Activated naive CD4-positive, alpha-beta T cell treated with anti-CD3 and anti-CD28 coated beads, Interleukin-2, amount 10 ng/mL, durations not matched to agents 7 days and 5 days (primary cell): Measurements from ENCODE around the gene ZGLP1.
A peak's percentile ranks its signal among the peaks of the same experiment; 100 is the strongest.
"Not testable (repeated sequence)": the region's sequence is repeated elsewhere in the genome, so short reads cannot be mapped to it uniquely, and the experiment has no call there.

Experiments
- CTCF ChIA-PET: fragments of 350-600 bp; sonication (Branson Sonifier 250); formaldehyde crosslinking; loops from one replicate; lab custom pipeline; 2021; ENCODE audit warnings: antibody characterized with exemption; lab: Charles Lee
- DNase-seq: peaks from one replicate; pipeline ENCODE4 v3.0.0-alpha.2; 2020
- H3K27ac Mint-ChIP-seq: one replicate; pipeline ENCODE4 v1.8.0; 2021; ENCODE audit warnings: mild to moderate bottlenecking, moderate library complexity, mixed read lengths
- H3K27me3 Mint-ChIP-seq: one replicate; pipeline ENCODE4 v1.8.0; 2021; ENCODE audit warnings: mild to moderate bottlenecking, mixed read lengths
- H3K36me3 Mint-ChIP-seq: one replicate; pipeline ENCODE4 v1.8.0; 2021; ENCODE audit warnings: mixed read lengths
- H3K4me1 Mint-ChIP-seq: one replicate; pipeline ENCODE4 v1.8.0; 2021; ENCODE audit warnings: mixed read lengths
- H3K4me3 Mint-ChIP-seq: one replicate; pipeline ENCODE4 v1.8.0; 2021; ENCODE audit warnings: mild to moderate bottlenecking, moderate library complexity, mixed read lengths
- H3K9me3 Mint-ChIP-seq: one replicate; pipeline ENCODE4 v1.8.0; 2021; ENCODE audit warnings: mixed read lengths

ZGLP1 gene

GRCh38 chr19:10309423-10309822 is at the start of gene ZGLP1:
Gene ZGLP1 (minus strand): TSS chr19:10309815.
- no peak for DNase-seq
- Mint-ChIP-seq H3K4me1 (peaks cover 4% of the 10 kb centered on the region), H3K36me3 (no peaks in the 10 kb centered on the region), H3K9me3 (no peaks in the 10 kb centered on the region), H3K27me3 (no peaks in the 10 kb centered on the region), H3K4me3 (no peak within 1 kb of the TSS), H3K27ac (no peak within 1 kb of the TSS)
- CTCF ChIA-PET = no interaction called here

- Mint-ChIP-seq H3K4me1 (no peaks in the 10 kb centered on the region), H3K4me3 (no peak overlapping the region), H3K36me3 (peaks cover 47% of the 10 kb centered on the region), H3K27me3 (no peaks in the 10 kb centered on the region), H3K9me3 (no peaks in the 10 kb centered on the region), H3K27ac (peak overlapping the region; percentile 45)
- CTCF ChIA-PET = interaction anchor here (1.0 kb wide), 1 partner anchor 32 kb away, joined by 3 read pairs; no protein-coding TSS in a partner anchor
- DNase-seq = no peak
These were observed 46.8 kb upstream of the ZGLP1 start for GRCh38 chr19:10356431-10356830.

DNA sequence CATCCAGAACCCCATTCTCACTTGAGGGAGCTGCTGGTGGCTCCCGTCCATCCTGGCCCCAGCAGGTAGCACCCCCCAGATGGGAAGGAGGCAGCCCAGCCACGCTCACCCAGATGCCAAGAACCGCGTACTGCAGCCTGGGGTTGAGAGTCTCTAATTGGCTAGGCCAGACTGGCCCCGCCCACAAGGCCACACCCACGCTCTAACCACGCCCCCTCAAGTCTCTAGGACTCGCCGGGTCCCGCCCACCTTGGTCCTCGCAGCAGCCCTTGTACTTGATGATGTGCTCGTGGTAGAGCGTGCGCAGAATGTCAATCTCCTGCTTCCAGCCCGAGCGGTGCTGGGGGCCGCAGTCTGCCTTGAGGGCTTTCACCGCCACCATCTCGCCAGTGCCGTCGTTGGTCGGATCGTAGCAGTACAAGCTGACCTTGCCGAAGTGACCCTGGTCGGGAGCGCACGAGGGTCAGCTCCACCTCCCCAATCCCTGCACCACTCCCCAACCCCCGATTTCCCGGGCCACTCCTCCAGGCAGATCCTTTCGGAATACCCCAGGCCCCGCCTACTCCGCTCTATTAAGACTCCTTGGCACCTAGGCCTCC is 44.3 kb upstream of the ZGLP1 start:
- Mint-ChIP-seq H3K27me3 (no peaks in the 10 kb centered on the region), H3K4me3 (no peak overlapping the region)

GRCh38 chr19:10352764-10353671 is 43.4 kb upstream of the ZGLP1 start:
- CTCF ChIA-PET = no interaction called here
- no peaks in the 10 kb centered on the region for H3K9me3 Mint-ChIP-seq
- no peak overlapping the region for H3K27ac Mint-ChIP-seq
- H3K36me3 Mint-ChIP-seq = peaks cover 37% of the 10 kb centered on the region
- no peak for DNase-seq
- H3K4me3 Mint-ChIP-seq = no peak overlapping the region
- no peaks in the 10 kb centered on the region for H3K4me1 Mint-ChIP-seq
- H3K27me3 Mint-ChIP-seq = no peaks in the 10 kb centered on the region

More for the DNA sequence above, 44.3 kb upstream of the ZGLP1 start:
- H3K4me1 Mint-ChIP-seq = no peaks in the 10 kb centered on the region
- no peak overlapping the region for H3K27ac Mint-ChIP-seq
- peak; percentile 55 for DNase-seq
- H3K9me3 Mint-ChIP-seq = no peaks in the 10 kb centered on the region
- peaks cover 37% of the 10 kb centered on the region for H3K36me3 Mint-ChIP-seq
- CTCF ChIA-PET = no interaction called here

DNA sequence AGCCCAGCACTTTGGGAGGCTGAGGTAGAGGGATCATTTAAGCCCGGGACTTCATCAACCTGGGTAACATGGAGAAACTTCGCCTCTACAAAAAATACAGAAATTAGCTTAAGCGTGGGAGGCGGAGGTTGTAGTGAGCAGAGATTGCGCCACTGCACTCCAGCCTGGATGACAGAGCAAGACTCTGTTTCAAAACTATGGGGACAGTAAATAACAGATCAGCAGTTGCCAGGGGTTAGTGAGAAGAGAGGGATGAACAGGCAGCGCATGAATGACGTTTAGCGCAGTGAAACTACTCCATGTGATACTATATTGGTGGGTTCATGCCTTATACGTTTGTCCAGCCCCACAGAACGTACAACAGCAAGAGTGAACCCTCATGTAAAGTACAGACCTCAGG is 36.9 kb upstream of the ZGLP1 start:
- DNase-seq = no peak
- peaks cover 5% of the 10 kb centered on the region for H3K36me3 Mint-ChIP-seq

DNA sequence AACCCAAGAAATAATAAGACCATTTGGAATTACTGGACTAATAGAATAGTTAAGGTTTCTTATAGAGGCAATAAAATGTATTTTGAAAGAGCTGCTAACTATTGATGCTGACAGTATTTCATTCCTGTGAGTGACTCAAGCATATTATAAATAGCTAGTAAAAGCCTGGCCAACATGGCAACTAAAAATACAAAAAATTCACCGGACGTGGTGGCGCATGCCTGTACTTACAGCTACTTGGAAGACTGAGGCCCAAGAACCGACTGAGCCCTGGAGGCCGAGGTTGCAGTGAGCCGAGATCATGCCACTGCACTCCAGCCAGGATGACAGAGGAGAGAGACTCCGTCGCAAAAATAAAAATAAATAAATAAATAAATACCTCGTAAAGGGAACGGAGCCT is 35.2 kb upstream of the ZGLP1 start:
- Mint-ChIP-seq H3K27me3 (no peaks in the 10 kb centered on the region), H3K27ac (no peak overlapping the region), H3K4me1 (peaks cover 9% of the 10 kb centered on the region), H3K36me3 (no peaks in the 10 kb centered on the region), H3K4me3 (no peak overlapping the region), H3K9me3 (no peaks in the 10 kb centered on the region)
- CTCF ChIA-PET = interaction anchor here (0.6 to 1.4 kb wide), 2 partner anchors 12 to 24 kb away, joined by 3 read pairs; partner anchors contain the start of gene RAVER1
- no peak for DNase-seq

More for the DNA sequence above, 36.9 kb upstream of the ZGLP1 start:
- no peaks in the 10 kb centered on the region for H3K4me1 Mint-ChIP-seq
- CTCF ChIA-PET = no interaction called here
- H3K4me3 Mint-ChIP-seq = no peak overlapping the region
- H3K27me3 Mint-ChIP-seq = no peaks in the 10 kb centered on the region
- H3K9me3 Mint-ChIP-seq = no peaks in the 10 kb centered on the region
- H3K27ac Mint-ChIP-seq = no peak overlapping the region

GRCh38 chr19:10343495-10343894 is 33.9 kb upstream of the ZGLP1 start:
- DNase-seq = no peak
- no peak overlapping the region for H3K4me3 Mint-ChIP-seq
- H3K9me3 Mint-ChIP-seq = no peaks in the 10 kb centered on the region
- H3K27ac Mint-ChIP-seq = no peak overlapping the region
- CTCF ChIA-PET = interaction anchor here (0.6 kb wide), 1 partner anchor 73 kb away, joined by 3 read pairs; the partner anchor contains the start of gene ICAM1
- peaks cover 22% of the 10 kb centered on the region for H3K4me1 Mint-ChIP-seq
- H3K27me3 Mint-ChIP-seq = no peaks in the 10 kb centered on the region
- peaks cover 6% of the 10 kb centered on the region for H3K36me3 Mint-ChIP-seq

- CTCF ChIA-PET = interaction anchor here (0.5 to 0.8 kb wide), 2 partner anchors 9 to 42 kb away, joined by 3 read pairs; no protein-coding TSS in a partner anchor
- H3K27me3 Mint-ChIP-seq = no peaks in the 10 kb centered on the region
These were observed 30.4 kb upstream of the ZGLP1 start for GRCh38 chr19:10339977-10340376.

DNA sequence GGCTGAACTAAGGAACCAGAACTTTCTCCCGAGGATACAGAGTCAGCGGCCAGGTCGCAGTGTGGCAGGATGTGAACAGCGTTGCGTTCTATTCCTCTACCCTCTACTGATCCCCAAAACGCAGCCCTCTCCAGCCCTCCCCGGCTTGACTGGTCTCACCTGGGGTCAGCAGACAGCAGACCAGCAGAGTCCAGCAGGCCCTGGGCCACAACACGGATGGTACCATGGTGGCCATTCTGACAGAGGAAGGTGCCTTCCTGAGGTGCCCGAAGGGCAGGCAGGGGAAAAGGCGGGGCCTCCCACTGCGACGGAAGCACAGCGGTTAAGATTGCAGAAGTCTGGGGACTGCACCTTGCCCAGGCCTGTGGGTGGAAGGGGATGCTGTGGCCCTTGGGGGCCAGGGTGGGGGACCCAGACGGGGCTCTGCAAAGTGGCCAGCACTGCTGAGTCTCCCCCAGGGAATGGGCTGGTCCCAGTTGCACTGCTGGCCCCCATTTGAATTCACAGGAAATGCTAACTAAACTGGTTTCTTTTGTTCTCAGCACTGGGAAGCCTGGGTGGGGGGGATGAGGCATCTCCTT is 29.9 kb upstream of the ZGLP1 start, which contains the start of gene ICAM3:
Gene ICAM3, minus strand, starts transcription at position 245 of the 581 bp plus-strand sequence. Its CDS starts 10 bp downstream, at position 235.
- CTCF ChIA-PET = no interaction called here

More at GRCh38 chr19:10339977-10340376, 30.4 kb upstream of the ZGLP1 start:
- Mint-ChIP-seq H3K9me3 (no peaks in the 10 kb centered on the region), H3K27ac (peak overlapping the region; percentile 91), H3K4me1 (peaks cover 39% of the 10 kb centered on the region), H3K4me3 (peak overlapping the region; percentile 98), H3K36me3 (peaks cover 19% of the 10 kb centered on the region)
- DNase-seq = no peak

GRCh38 chr19:10338940-10339339 is 29.3 kb upstream of the ZGLP1 start:
- Mint-ChIP-seq H3K4me3 (peak overlapping the region; percentile 98), H3K27ac (peak overlapping the region; percentile 91)
- CTCF ChIA-PET = no interaction called here

More for the DNA sequence above, 29.9 kb upstream of the ZGLP1 start, which contains the start of gene ICAM3:
- peaks cover 23% of the 10 kb centered on the region for H3K36me3 Mint-ChIP-seq
- peaks cover 43% of the 10 kb centered on the region for H3K4me1 Mint-ChIP-seq
- no peaks in the 10 kb centered on the region for H3K27me3 Mint-ChIP-seq
- no peaks in the 10 kb centered on the region for H3K9me3 Mint-ChIP-seq
- H3K4me3 Mint-ChIP-seq = peak within 1 kb of the TSS; percentile 98
- peak; percentile 80 for DNase-seq
- peak within 1 kb of the TSS; percentile 91 for H3K27ac Mint-ChIP-seq

DNA sequence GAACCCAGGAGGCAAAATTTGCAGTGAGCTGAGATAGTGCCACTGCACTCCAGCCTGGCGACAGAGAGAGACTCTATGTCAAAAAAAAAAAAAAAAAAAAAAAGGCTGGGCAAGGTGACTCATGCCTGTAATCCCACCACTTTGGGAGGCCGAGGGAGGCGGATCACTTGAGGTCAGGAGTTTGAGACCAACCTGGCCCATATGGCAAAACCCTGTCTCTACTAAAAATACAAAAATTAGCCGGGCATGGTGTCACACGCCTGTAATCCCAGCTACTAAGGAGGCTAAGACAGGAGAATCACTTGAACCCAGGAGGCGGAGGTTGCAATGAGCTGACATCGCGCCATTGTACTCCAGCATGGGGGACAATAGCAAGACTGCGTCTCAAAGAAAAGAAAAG is 27.1 kb upstream of the ZGLP1 start:
- DNase-seq, H3K9me3 Mint-ChIP-seq, H3K27ac Mint-ChIP-seq, H3K4me3 Mint-ChIP-seq, H3K27me3 Mint-ChIP-seq: not testable (repeated sequence)
- H3K36me3 Mint-ChIP-seq = peaks cover 43% of the 10 kb centered on the region
- CTCF ChIA-PET = interaction anchor here (1.1 kb wide), 1 partner anchor 22 kb away, joined by 3 read pairs; no protein-coding TSS in a partner anchor
- peaks cover 68% of the 10 kb centered on the region for H3K4me1 Mint-ChIP-seq

More at GRCh38 chr19:10338940-10339339, 29.3 kb upstream of the ZGLP1 start:
- H3K4me1 Mint-ChIP-seq = peaks cover 48% of the 10 kb centered on the region
- no peaks in the 10 kb centered on the region for H3K9me3 Mint-ChIP-seq
- DNase-seq = no peak
- no peaks in the 10 kb centered on the region for H3K27me3 Mint-ChIP-seq
- peaks cover 27% of the 10 kb centered on the region for H3K36me3 Mint-ChIP-seq

- CTCF ChIA-PET = no interaction called here
- Mint-ChIP-seq H3K27ac (no peak overlapping the region), H3K27me3 (no peaks in the 10 kb centered on the region), H3K36me3 (peaks cover 43% of the 10 kb centered on the region), H3K9me3 (no peaks in the 10 kb centered on the region), H3K4me1 (peaks cover 65% of the 10 kb centered on the region), H3K4me3 (no peak overlapping the region)
- no peak for DNase-seq
These were observed 25.9 kb upstream of the ZGLP1 start for GRCh38 chr19:10335352-10335985.

DNA sequence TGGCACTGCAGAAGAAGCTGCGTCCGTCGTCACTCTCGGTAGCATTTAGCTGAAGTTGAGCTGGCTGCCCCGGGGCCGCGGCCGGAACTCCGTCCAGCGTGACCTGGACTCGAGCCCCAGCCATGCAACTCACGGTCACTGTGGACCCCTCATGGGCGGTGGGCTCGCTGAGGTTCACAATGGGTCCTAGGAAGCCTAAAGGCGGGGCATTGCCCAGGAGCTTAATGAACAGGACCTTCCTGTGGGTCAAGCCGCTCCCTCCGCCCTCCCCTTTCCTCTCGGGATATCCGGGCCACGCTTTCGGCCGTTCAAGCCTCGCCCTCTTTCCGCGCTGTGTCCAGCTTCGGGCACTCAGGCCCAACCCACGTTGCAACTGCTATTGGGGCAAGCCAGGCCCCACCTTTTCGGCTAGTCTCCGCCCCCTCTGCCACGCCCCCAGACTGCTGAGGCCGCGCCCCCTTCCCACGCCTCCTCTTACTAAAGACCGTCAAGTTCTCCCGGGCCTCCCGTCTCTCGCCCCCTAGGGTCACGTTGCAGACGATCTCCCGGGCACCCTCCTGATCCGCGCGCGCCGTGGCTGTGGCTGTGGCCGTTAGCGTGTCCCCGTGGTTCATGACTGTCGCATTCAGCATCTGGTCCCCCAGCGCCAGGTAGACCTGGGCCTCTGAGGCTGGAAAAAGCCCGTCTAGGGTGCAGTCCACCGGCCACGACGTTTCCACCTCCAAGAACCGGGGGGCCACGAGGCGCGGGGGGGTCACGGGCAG is 25.2 kb upstream of the ZGLP1 start:
- H3K4me1 Mint-ChIP-seq = peaks cover 63% of the 10 kb centered on the region
- H3K9me3 Mint-ChIP-seq = no peaks in the 10 kb centered on the region
- CTCF ChIA-PET = no interaction called here
- peak; percentile 54 for DNase-seq
- H3K36me3 Mint-ChIP-seq = peaks cover 50% of the 10 kb centered on the region
- H3K27me3 Mint-ChIP-seq = no peaks in the 10 kb centered on the region
- H3K27ac Mint-ChIP-seq = no peak overlapping the region
- no peak overlapping the region for H3K4me3 Mint-ChIP-seq
